Endothelial cell (in vitro differentiated cells): ENCODE measurements around the gene SERPINA3. TPM values are rescaled to one million over a fixed set of nuclear protein-coding genes. Genes with fewer than 3 reads are reported as not detected.

Experiments
- DNase-seq: peaks from one replicate; pipeline ENCODE4 v3.0.0; 2021; ENCODE audit warnings: low spot score
- H3K27ac Mint-ChIP-seq: one replicate; pipeline ENCODE4 v1.8.0; 2021; ENCODE audit warnings: mixed read lengths, inconsistent platforms; ENCODE audit not compliant: unreplicated experiment
- H3K27me3 Mint-ChIP-seq: one replicate; pipeline ENCODE4 v1.8.0; 2021; ENCODE audit warnings: mild to moderate bottlenecking, moderate library complexity, mixed read lengths, inconsistent platforms; ENCODE audit not compliant: unreplicated experiment
- H3K36me3 Mint-ChIP-seq: one replicate; pipeline ENCODE4 v1.8.0; 2021; ENCODE audit warnings: mild to moderate bottlenecking, low read depth, mixed read lengths, inconsistent platforms; ENCODE audit not compliant: unreplicated experiment
- H3K4me1 Mint-ChIP-seq: one replicate; pipeline ENCODE4 v1.8.0; 2021; ENCODE audit warnings: mild to moderate bottlenecking, mixed read lengths, inconsistent platforms; ENCODE audit not compliant: unreplicated experiment
- H3K4me3 Mint-ChIP-seq: one replicate; pipeline ENCODE4 v1.8.0; 2021; ENCODE audit warnings: mild to moderate bottlenecking, mixed read lengths, inconsistent platforms; ENCODE audit not compliant: unreplicated experiment
- H3K9me3 Mint-ChIP-seq: one replicate; pipeline ENCODE4 v1.8.0; 2021; ENCODE audit warnings: mixed read lengths, inconsistent platforms; ENCODE audit not compliant: unreplicated experiment
- CTCF ChIP-seq: fragments of 200-600 bp; sonication (generic); IDR thresholded peaks from one replicate; pipeline ENCODE4 v1.5.0; 2021; ENCODE audit warnings: antibody characterized with exemption; ENCODE audit not compliant: unreplicated experiment
- total RNA-seq: library from RNA; stranded (reverse); fragmentation: NEBNext Ultra II Directional; extraction: Animal tissue kit (Norgen Biotek cat#: 25700); gene quantifications from one replicate; pipeline ENCODE4 v1.2.1, GENCODE V29; 2021; ENCODE audit not compliant: unreplicated experiment

The SERPINA3 gene
- total RNA-seq, 1 donor from 2014 or later: not detected

- Mint-ChIP-seq H3K36me3 (no peaks in the 10 kb centered on the region), H3K4me3 (no peak overlapping the region), H3K4me1 (peaks cover 4% of the 10 kb centered on the region), H3K27ac (no peak overlapping the region), H3K27me3 (no peaks in the 10 kb centered on the region), H3K9me3 (no peaks in the 10 kb centered on the region)
- no peak for DNase-seq
- TF ChIP-seq CTCF: no peak
Observed at GRCh38 chr14:94665544-94665943, 53.4 kb downstream of the SERPINA3 start.

GRCh38 chr14:94670692-94671285 lies 58.6 kb downstream of the SERPINA3 start:
- Mint-ChIP-seq H3K9me3 (no peaks in the 10 kb centered on the region), H3K4me1 (no peaks in the 10 kb centered on the region), H3K4me3 (no peak overlapping the region), H3K36me3 (no peaks in the 10 kb centered on the region), H3K27me3 (peaks cover 3% of the 10 kb centered on the region), H3K27ac (no peak overlapping the region)
- no peak for TF ChIP-seq CTCF
- DNase-seq: no peak

GRCh38 chr14:94671870-94672444 lies 59.8 kb downstream of the SERPINA3 start:
- H3K4me1 Mint-ChIP-seq: peaks cover 6% of the 10 kb centered on the region
- peaks cover 4% of the 10 kb centered on the region for H3K27me3 Mint-ChIP-seq
- no peak for TF ChIP-seq CTCF
- H3K36me3 Mint-ChIP-seq: no peaks in the 10 kb centered on the region
- no peaks in the 10 kb centered on the region for H3K9me3 Mint-ChIP-seq
- no peak overlapping the region for H3K27ac Mint-ChIP-seq
- DNase-seq: no peak
- H3K4me3 Mint-ChIP-seq: no peak overlapping the region

GRCh38 chr14:94673071-94673470 lies 60.9 kb downstream of the SERPINA3 start:
- Mint-ChIP-seq H3K4me3 (no peak overlapping the region), H3K36me3 (no peaks in the 10 kb centered on the region), H3K4me1 (peaks cover 10% of the 10 kb centered on the region), H3K27ac (no peak overlapping the region), H3K9me3 (no peaks in the 10 kb centered on the region), H3K27me3 (peaks cover 4% of the 10 kb centered on the region)
- DNase-seq: no peak
- TF ChIP-seq CTCF: no peak

Other genes starting within 250 kb of the SERPINA3 start
- gene SERPINA2, start 245.7 kb upstream of the SERPINA3 start, total RNA-seq: not detected
- not detected for gene SERPINA1, start 223.8 kb upstream of the SERPINA3 start, total RNA-seq
- gene SERPINA11, start 159.6 kb upstream of the SERPINA3 start, total RNA-seq: 0.18 TPM
- not detected for gene SERPINA9, start 136.2 kb upstream of the SERPINA3 start, total RNA-seq
- gene SERPINA12, start 102.9 kb upstream of the SERPINA3 start, total RNA-seq: not detected
- not detected for gene SERPINA4, start 50.9 kb upstream of the SERPINA3 start, total RNA-seq
- 0.26 TPM for gene SERPINA5, start 31.0 kb upstream of the SERPINA3 start, total RNA-seq
- gene GSC, start 157.7 kb downstream of the SERPINA3 start, total RNA-seq: not detected